GM13976 (cell line): ENCODE data around the gene SOBP.

Source experiments
- DNase-seq: peaks from one replicate; pipeline ENCODE4 v3.0.0; 2012; ENCODE audit warnings: low spot score
- CTCF ChIP-seq: IDR thresholded peaks from 2 replicates; pipeline ENCODE4 v1.5.1; 2012; ENCODE audit warnings: borderline replicate concordance, mild to moderate bottlenecking; ENCODE audit not compliant: insufficient read depth; ENCODE audit errors: extremely low read depth, missing control alignments, control extremely low read depth
- in situ Hi-C: fragments of 300-500 bp; cut with MboI; formaldehyde crosslinking; loops from one replicate; pipeline ENCODE4 v1.12.0; 2022; ENCODE audit warnings: low sequenced_read_pairs, mixed read lengths, inconsistent platforms; ENCODE audit not compliant: unreplicated experiment

SOBP gene

GRCh38 chr6:107606407-107606806 is 116.5 kb downstream of the SOBP start:
- DNase-seq = no peak
- no peak for TF ChIP-seq CTCF
- in situ Hi-C loops = no loop called here

GRCh38 chr6:107607116-107607515 is 117.2 kb downstream of the SOBP start:
- in situ Hi-C loops = no loop called here
- no peak for TF ChIP-seq CTCF
- DNase-seq = no peak

- no peak for TF ChIP-seq CTCF
- DNase-seq = no peak
- in situ Hi-C loops = no loop called here
Observed at GRCh38 chr6:107611094-107611810, 121.3 kb downstream of the SOBP start.

- TF ChIP-seq CTCF = no peak
- DNase-seq = no peak
- in situ Hi-C loops = no loop called here
Observed at GRCh38 chr6:107612762-107613415, 123.0 kb downstream of the SOBP start.

- DNase-seq = no peak
- in situ Hi-C loops = no loop called here
- no peak for TF ChIP-seq CTCF
Observed at GRCh38 chr6:107613651-107614379, 123.9 kb downstream of the SOBP start.

GRCh38 chr6:107614828-107615227 is 124.9 kb downstream of the SOBP start:
- no peak for DNase-seq
- in situ Hi-C loops = no loop called here
- TF ChIP-seq CTCF = no peak
